GM19328 (cell line): ENCODE measurements around the gene MAB21L1.

Experiments used
- ATAC-seq: cut with Tn5 transposase; IDR thresholded peaks from one replicate; pipeline ENCODE4 v1.9.1; 2021; ENCODE audit warnings: mild to moderate bottlenecking, moderate library complexity; ENCODE audit not compliant: unreplicated experiment

Gene MAB21L1

DNA sequence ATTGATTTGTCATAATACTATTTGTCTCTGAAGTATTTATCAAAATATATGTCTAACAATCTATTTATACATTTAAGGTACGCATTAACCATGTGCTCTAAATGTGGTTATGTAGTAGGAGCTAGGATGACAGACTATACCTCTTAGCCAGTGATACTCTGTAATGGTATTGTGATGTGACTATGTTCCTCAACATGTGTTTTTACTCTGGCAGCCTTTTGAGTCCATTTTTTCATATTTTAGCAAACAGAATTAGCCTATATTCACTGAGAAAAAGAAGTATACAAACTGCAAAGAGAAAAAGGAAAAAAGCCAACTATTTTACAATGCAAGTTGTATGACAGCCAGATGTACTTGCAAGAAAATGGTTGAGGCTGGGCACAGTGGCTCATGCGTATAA, 26.7 kb downstream of the MAB21L1 start:
- ATAC-seq = no peak

- no peak for ATAC-seq
Measured at GRCh38 chr13:35448465-35448864, 28.0 kb downstream of the MAB21L1 start.
